ENCODE measurements around the gene FANCI.
A peak's percentile ranks its signal among the peaks of the same experiment; 100 is the strongest.
"Not testable (repeated sequence)": the region's sequence is repeated elsewhere in the genome, so short reads cannot be mapped to it uniquely, and the experiment has no call there.

FANCI gene

DNA sequence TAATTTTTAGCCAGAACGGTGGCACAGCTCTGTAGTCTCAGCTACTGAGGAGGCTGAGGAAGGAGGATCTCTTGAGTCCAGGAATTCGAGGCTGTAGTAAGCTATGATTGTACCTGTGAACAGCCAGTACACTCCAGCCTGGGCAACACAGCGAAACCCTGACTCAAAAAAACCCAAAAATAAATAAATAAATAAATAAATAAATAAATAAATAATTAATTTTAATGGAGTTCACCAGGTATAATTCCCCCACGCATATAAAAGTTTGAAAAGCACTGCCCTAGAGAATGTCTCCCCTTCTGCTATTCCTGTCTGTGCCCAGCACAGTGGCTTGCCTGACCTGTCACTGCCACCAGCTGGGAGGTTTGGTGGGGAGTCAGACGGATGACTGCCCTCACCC lies 18.2 kb upstream of the FANCI start:
- H3K36me3 ChIP-seq: no peaks in the 10 kb centered on the region
- no peak overlapping the region for H3K27ac ChIP-seq
- H3K9me3 ChIP-seq (ENCODE audit: severe bottlenecking): no peaks in the 10 kb centered on the region
- no peak for DNase-seq
- no peak overlapping the region for H3K4me3 ChIP-seq (ENCODE audit: low read depth, low read length)
- no peaks in the 10 kb centered on the region for H3K27me3 ChIP-seq (ENCODE audit: insufficient read depth, low read depth, severe bottlenecking)
- TF ChIP-seq, protein P1, sequence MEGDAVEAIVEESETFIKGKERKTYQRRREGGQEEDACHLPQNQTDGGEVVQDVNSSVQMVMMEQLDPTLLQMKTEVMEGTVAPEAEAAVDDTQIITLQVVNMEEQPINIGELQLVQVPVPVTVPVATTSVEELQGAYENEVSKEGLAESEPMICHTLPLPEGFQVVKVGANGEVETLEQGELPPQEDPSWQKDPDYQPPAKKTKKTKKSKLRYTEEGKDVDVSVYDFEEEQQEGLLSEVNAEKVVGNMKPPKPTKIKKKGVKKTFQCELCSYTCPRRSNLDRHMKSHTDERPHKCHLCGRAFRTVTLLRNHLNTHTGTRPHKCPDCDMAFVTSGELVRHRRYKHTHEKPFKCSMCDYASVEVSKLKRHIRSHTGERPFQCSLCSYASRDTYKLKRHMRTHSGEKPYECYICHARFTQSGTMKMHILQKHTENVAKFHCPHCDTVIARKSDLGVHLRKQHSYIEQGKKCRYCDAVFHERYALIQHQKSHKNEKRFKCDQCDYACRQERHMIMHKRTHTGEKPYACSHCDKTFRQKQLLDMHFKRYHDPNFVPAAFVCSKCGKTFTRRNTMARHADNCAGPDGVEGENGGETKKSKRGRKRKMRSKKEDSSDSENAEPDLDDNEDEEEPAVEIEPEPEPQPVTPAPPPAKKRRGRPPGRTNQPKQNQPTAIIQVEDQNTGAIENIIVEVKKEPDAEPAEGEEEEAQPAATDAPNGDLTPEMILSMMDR (IDR thresholded peaks at IDR 0.05; ENCODE audit: low read depth, low read length): no peak

DNA sequence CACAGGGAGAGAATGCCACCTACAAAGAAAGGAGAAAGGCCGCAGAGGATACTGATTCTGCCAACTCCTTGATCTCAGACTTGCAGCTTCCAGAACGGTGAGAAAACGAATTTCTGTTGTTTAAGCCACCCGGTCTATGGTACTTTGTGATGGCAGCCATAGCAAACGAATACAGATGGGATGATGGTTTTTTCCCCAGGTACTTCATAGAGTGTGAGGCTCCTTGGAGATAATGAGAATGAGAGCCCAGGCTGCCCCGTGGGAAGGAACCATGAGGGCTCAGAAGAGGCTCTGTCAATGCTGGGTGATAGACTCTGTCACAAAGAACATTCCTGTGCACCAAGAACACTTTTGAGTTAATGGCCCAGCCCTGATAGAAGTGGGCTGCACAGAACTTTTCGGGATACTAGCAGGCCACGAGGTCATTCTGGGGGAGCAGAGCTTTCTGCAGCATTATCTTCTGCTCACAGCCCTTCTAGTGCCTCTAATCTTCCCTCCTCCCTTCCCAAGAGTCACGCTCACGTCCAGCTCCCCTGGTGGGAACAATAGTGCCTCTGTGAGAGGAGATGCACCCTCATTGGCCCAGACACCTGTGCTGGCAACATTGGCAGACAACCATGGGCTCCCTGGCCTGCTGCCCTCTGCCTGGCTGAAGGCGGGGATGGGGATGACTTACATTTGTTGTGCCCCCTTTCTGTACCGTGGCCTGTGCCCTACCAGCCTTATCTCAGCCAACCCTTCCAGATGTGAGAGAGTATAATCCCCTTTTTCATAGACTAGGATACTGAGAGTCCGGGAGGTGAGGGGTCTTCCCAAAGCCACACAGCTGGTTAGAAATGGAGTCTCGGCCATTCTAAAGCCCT lies 17.2 kb upstream of the FANCI start:
- Histone ChIP-seq H3K36me3 (no peaks in the 10 kb centered on the region), H3K4me3 (ENCODE audit: low read depth, low read length) (no peak overlapping the region), H3K9me3 (ENCODE audit: severe bottlenecking) (no peaks in the 10 kb centered on the region), H3K27ac (no peak overlapping the region), H3K27me3 (ENCODE audit: insufficient read depth, low read depth, severe bottlenecking) (no peaks in the 10 kb centered on the region)
- DNase-seq: no peak
- TF ChIP-seq, protein P1 (IDR thresholded peaks at IDR 0.05; ENCODE audit: low read depth, low read length): no peak

DNA sequence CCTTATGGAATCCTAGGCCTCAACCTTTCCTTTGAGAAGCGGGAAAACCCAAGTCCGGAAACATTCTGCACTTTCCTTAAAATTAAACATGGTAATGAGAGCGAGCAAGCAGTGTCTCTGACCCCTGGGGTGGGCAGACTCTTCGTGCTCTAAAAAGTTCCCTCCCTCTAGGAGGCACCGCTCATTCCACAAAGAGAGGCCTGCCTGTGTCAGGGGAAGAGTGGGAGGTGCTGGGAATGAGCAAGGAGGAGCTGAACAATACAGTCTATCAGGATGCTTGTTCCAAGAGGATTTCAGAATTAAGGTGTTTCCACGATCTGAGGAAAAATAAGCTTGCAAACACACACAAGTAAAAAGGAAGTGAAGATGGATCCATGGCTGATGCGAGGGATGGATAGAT lies 16.4 kb upstream of the FANCI start:
- Histone ChIP-seq H3K36me3 (no peaks in the 10 kb centered on the region), H3K27ac (no peak overlapping the region), H3K27me3 (ENCODE audit: insufficient read depth, low read depth, severe bottlenecking) (no peaks in the 10 kb centered on the region), H3K4me3 (ENCODE audit: low read depth, low read length) (no peak overlapping the region), H3K9me3 (ENCODE audit: severe bottlenecking) (no peaks in the 10 kb centered on the region)
- DNase-seq: no peak
- TF ChIP-seq, protein P1 (IDR thresholded peaks at IDR 0.05; ENCODE audit: low read depth, low read length): no peak

DNA sequence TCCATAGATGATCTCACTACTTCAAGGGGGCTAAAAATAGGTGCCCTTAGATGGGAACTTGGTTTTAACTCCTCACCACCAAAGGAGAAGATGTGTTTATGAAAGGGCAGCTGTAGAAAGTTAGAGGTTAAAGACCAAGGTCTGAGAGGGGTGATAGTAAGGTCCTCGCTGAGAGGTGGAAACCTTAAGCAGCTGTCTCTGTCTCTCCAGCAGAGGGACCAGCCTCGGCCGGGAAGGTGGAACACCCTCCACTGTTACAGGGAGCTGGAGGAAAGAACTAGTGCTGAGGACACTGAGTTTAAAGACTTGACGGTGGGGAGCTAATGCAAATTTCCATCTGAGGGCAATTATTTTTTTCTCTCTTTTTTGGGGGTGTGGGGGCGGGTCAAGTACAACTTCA lies 13.5 kb upstream of the FANCI start:
- no peak overlapping the region for H3K4me3 ChIP-seq (ENCODE audit: low read depth, low read length)
- H3K27me3 ChIP-seq (ENCODE audit: insufficient read depth, low read depth, severe bottlenecking): no peaks in the 10 kb centered on the region
- TF ChIP-seq, protein P1 (IDR thresholded peaks at IDR 0.05; ENCODE audit: low read depth, low read length): 0 out of 2 replicates have a peak, but pooled peaks have one; percentile 15
- H3K9me3 ChIP-seq (ENCODE audit: severe bottlenecking): no peaks in the 10 kb centered on the region
- no peaks in the 10 kb centered on the region for H3K36me3 ChIP-seq
- no peak overlapping the region for H3K27ac ChIP-seq
- no peak for DNase-seq

DNA sequence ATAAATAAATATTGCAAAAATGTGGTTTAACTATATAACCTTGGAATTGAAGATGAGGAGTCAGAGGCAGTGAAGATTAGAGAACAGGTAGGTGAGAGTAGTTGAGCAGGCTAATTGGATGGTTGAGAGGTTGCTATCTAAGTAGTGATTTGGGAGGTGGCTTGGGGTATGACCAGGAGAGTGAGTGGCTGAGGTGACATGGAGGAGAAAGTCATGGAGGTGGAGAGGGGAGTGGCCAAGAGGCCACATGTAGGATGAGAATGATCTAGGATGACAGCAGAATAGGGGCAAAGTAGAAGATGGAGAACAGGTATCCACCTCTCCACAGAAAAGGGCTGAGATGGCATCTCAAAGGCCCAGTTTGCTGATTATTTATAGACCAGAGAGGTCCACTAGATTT lies 11.9 kb upstream of the FANCI start:
- H3K27ac ChIP-seq: no peak overlapping the region
- H3K9me3 ChIP-seq (ENCODE audit: severe bottlenecking): no peaks in the 10 kb centered on the region
- H3K27me3 ChIP-seq (ENCODE audit: insufficient read depth, low read depth, severe bottlenecking): no peaks in the 10 kb centered on the region
- TF ChIP-seq, protein P1 (IDR thresholded peaks at IDR 0.05; ENCODE audit: low read depth, low read length): no peak
- no peak for DNase-seq
- H3K36me3 ChIP-seq: no peaks in the 10 kb centered on the region
- no peak overlapping the region for H3K4me3 ChIP-seq (ENCODE audit: low read depth, low read length)

DNA sequence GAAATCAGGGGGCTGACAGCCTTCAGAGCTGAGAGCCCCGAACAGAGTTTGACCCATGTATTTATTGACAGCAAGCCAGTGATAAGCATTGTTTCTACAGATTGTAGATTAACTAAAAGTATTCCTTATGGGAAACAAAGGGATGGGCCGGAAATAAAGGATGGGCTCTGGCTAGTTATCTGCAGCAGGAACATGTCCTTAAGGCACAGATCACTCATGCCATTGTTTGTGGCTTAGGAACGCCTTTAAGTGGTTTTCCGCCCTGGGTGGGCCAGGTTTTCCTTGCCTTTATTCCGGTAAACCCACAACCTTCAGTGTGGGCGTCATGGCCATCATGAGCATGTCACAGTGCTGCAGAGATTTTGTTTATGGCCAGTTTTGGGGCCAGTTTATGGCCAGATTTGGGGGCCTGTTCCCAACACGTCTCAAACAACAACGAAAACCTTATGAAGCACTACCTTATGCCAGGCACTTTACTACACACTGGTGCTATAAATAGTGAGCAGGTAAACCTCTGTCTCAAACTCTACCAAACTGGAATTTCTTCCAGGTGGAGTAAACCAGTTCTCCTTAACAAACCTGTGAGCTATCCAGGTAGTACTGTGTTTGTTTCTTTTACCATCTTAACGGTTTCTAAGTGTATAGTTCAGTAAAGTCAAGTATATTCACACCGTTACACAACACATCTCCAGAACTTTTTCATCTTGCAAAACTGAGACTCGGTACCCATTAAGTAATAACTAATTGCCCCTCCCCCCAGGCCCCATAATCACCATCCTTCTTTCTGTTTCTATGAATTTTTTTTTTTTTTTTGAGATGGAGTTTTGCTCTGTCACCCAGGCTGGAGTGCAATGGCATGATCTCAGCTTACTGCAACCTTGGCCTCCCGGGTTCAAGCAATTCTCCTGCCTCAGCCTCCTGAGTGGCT lies 3.6 kb upstream of the FANCI start:
- H3K36me3 ChIP-seq; H3K27me3 ChIP-seq (ENCODE audit: insufficient read depth, low read depth, severe bottlenecking); DNase-seq; H3K4me3 ChIP-seq (ENCODE audit: low read depth, low read length); H3K27ac ChIP-seq; H3K9me3 ChIP-seq (ENCODE audit: severe bottlenecking): not testable (repeated sequence)

Measured in WERI-Rb-1 (cell line).